Naive thymus-derived CD4-positive, alpha-beta T cell (primary cell): ENCODE results near the gene GNPTAB. TPM values are rescaled to one million over a fixed set of nuclear protein-coding genes. Genes with fewer than 3 reads are reported as not detected.

Source experiments
- ATAC-seq: fragments of 150-1000 bp; cut with Tn5 transposase; 2 replicates; pipeline ENCODE4 v1.10.0; 2021; ENCODE audit warnings: mild to moderate bottlenecking, moderate library complexity
- CTCF ChIA-PET: fragments of 350-600 bp; sonication (Branson Sonifier 250); formaldehyde crosslinking; loops from one replicate; lab custom pipeline; 2021; ENCODE audit warnings: antibody characterized with exemption; lab: Charles Lee
- POLR2A ChIA-PET: fragments of 350-600 bp; sonication (Branson Sonifier 250); formaldehyde crosslinking; loops from one replicate; lab custom pipeline; 2021; ENCODE audit warnings: antibody characterized with exemption, inconsistent platforms; lab: Charles Lee
- DNase-seq, 9 donors: peaks; one replicate each; pipeline versions ENCODE4 v3.0.0 to v3.0.0-alpha.2; 2020 to 2022; ENCODE audit warnings: mixed read lengths in 1 of 9
- H3K27ac ChIP-seq: one replicate; pipeline ENCODE4 v1.7.0; 2013; ENCODE audit warnings: mild to moderate bottlenecking, low read depth, low read length, moderate library complexity
- H3K27me3 ChIP-seq, 2 donors: one replicate each; pipeline ENCODE4 v1.7.0; 2013; ENCODE audit warnings: low read length in 2 of 2, mild to moderate bottlenecking in 2 of 2, moderate library complexity in 2 of 2; ENCODE audit not compliant: control insufficient read depth in 2 of 2, insufficient read depth in 2 of 2
- H3K36me3 ChIP-seq, 3 experiments: 1 replicate in 2 of 3; 2 replicates in 1 of 3; pipeline ENCODE4 v1.7.0; 2013; ENCODE audit warnings: low read length in 3 of 3, mild to moderate bottlenecking in 3 of 3, moderate library complexity in 1 of 3; ENCODE audit not compliant: insufficient read depth in 3 of 3, control insufficient read depth in 2 of 3
- H3K4me1 ChIP-seq, 2 donors: one replicate each; pipeline ENCODE4 v1.7.0; 2013; ENCODE audit warnings: low read length in 2 of 2, mild to moderate bottlenecking in 2 of 2, moderate library complexity in 1 of 2; ENCODE audit not compliant: control insufficient read depth in 2 of 2, insufficient read depth in 2 of 2
- H3K4me3 ChIP-seq: 2 replicates; pipeline ENCODE4 v1.7.0; 2013; ENCODE audit warnings: mild to moderate bottlenecking, low read length
- H3K9me3 ChIP-seq, 3 experiments: 1 replicate in 2 of 3; 2 replicates in 1 of 3; pipeline ENCODE4 v1.7.0; 2013; ENCODE audit warnings: low read length in 3 of 3; ENCODE audit not compliant: control insufficient read depth in 2 of 3
- H3K27ac Mint-ChIP-seq, 9 donors: one replicate each; pipeline ENCODE4 v1.8.0; 2020 to 2022; ENCODE audit warnings: mixed read lengths in 9 of 9, mild to moderate bottlenecking in 8 of 9, moderate library complexity in 5 of 9, inconsistent platforms in 2 of 9
- H3K27me3 Mint-ChIP-seq, 5 donors: one replicate each; pipeline ENCODE4 v1.8.0; 2021 to 2022; ENCODE audit warnings: mixed read lengths in 5 of 5, mild to moderate bottlenecking in 1 of 5
- H3K36me3 Mint-ChIP-seq, 5 donors: one replicate each; pipeline ENCODE4 v1.8.0; 2020 to 2022; ENCODE audit warnings: mixed read lengths in 5 of 5, mild to moderate bottlenecking in 3 of 5, inconsistent platforms in 1 of 5
- H3K4me1 Mint-ChIP-seq, 7 donors: one replicate each; pipeline ENCODE4 v1.8.0; 2020 to 2022; ENCODE audit warnings: mixed read lengths in 7 of 7, mild to moderate bottlenecking in 3 of 7, inconsistent platforms in 1 of 7
- H3K4me3 Mint-ChIP-seq, 10 donors: one replicate each; pipeline ENCODE4 v1.8.0; 2020 to 2022; ENCODE audit warnings: mild to moderate bottlenecking in 10 of 10, mixed read lengths in 10 of 10, moderate library complexity in 6 of 10, inconsistent platforms in 2 of 10
- H3K9me3 Mint-ChIP-seq, 11 donors: one replicate each; pipeline ENCODE4 v1.8.0; 2020 to 2022; ENCODE audit warnings: mixed read lengths in 11 of 11, mild to moderate bottlenecking in 4 of 11, inconsistent platforms in 1 of 11, moderate library complexity in 1 of 11
- intact Hi-C, 2 donors: fragments of 100-400 bp; cut with micrococcal nuclease; formaldehyde crosslinking; loops; one replicate each; pipeline ENCODE4 v1.15.1; 2023
- polyA plus RNA-seq, 2 donors: library from polyadenylated mRNA; unstranded; fragments of 300-500 nt; fragmentation: Illumina TruSeq; gene quantifications; one replicate each; pipeline ENCODE4 v1.2.3, GENCODE V29; 2021
- total RNA-seq, 6 experiments: library from RNA in 5 of 6; stranded (reverse) in 5 of 6; gene quantifications; 1 replicate in 5 of 6; 2 replicates in 1 of 6; pipeline ENCODE4 v1.2.3 and lab custom pipeline; 2021 to 2026

The GNPTAB gene
- total and polyA plus RNA-seq, 7 experiments from 2014 or later, result 28.2 to 85.1 (median 44.4) TPM

GRCh38 chr12:101748907-101749306 is 81.9 kb downstream of the GNPTAB start:
- no peaks in the 10 kb centered on the region for H3K27me3 Mint-ChIP-seq
- H3K27ac Mint-ChIP-seq, result no peak overlapping the region
- H3K4me1 Mint-ChIP-seq, result peaks cover 0 to 5% (median 0%) of the 10 kb centered on the region in 7 donors
- H3K36me3 Mint-ChIP-seq, result peaks cover 10 to 54% (median 27%) of the 10 kb centered on the region in 5 donors
- POLR2A ChIA-PET, result no interaction called here
- Histone ChIP-seq H3K9me3 (no peaks in the 10 kb centered on the region), H3K36me3 (peaks cover 0 to 65% (median 7%) of the 10 kb centered on the region in 3 experiments), H3K4me3 (no peak overlapping the region), H3K27ac (no peak overlapping the region), H3K4me1 (no peaks in the 10 kb centered on the region), H3K27me3 (no peaks in the 10 kb centered on the region)
- CTCF ChIA-PET, result no interaction called here
- DNase-seq, result no peak
- H3K4me3 Mint-ChIP-seq, result no peak overlapping the region
- intact Hi-C loops, result no loop called here
- ATAC-seq, result no peak
- H3K9me3 Mint-ChIP-seq, result no peaks in the 10 kb centered on the region

- Mint-ChIP-seq H3K4me3 (peak overlapping the region in 1 of 10 donors; percentile 4), H3K27ac (peak overlapping the region in 2 of 9 donors; percentile 64 to 71), H3K36me3 (peaks cover 13 to 53% (median 20%) of the 10 kb centered on the region in 5 donors), H3K9me3 (no peaks in the 10 kb centered on the region), H3K27me3 (no peaks in the 10 kb centered on the region), H3K4me1 (peaks cover 0 to 11% (median 0%) of the 10 kb centered on the region in 7 donors)
- intact Hi-C loops, result no loop called here
- DNase-seq (no peak), ATAC-seq (peak; percentile 50)
- no peaks in the 10 kb centered on the region for H3K4me1 ChIP-seq
- peaks cover 0 to 70% (median 7%) of the 10 kb centered on the region in 3 experiments for H3K36me3 ChIP-seq
- H3K27me3 ChIP-seq, result no peaks in the 10 kb centered on the region
- H3K9me3 ChIP-seq, result no peaks in the 10 kb centered on the region
- POLR2A ChIA-PET, result no interaction called here
- H3K27ac ChIP-seq, result no peak overlapping the region
- H3K4me3 ChIP-seq, result no peak overlapping the region
- CTCF ChIA-PET, result no interaction called here
Measured at GRCh38 chr12:101747697-101748096, 83.1 kb downstream of the GNPTAB start.

- ChIA-PET POLR2A (interaction anchor here (0.6 kb wide), 1 partner anchor 47 kb away, joined by 3 read pairs; no protein-coding TSS in a partner anchor), CTCF (interaction anchor here (0.7 kb wide), 1 partner anchor 96 kb away, joined by 3 read pairs; no protein-coding TSS in a partner anchor)
- ATAC-seq (no peak), DNase-seq (no peak)
- H3K27ac Mint-ChIP-seq, result peak overlapping the region in 1 of 9 donors; percentile 28
- H3K4me3 Mint-ChIP-seq, result no peak overlapping the region
- no peaks in the 10 kb centered on the region for H3K27me3 ChIP-seq
- no peaks in the 10 kb centered on the region for H3K4me1 ChIP-seq
- peaks cover 0 to 69% (median 7%) of the 10 kb centered on the region in 3 experiments for H3K36me3 ChIP-seq
- no peaks in the 10 kb centered on the region for H3K9me3 Mint-ChIP-seq
- peaks cover 0 to 9% (median 0%) of the 10 kb centered on the region in 7 donors for H3K4me1 Mint-ChIP-seq
- intact Hi-C loops, result no loop called here
- no peaks in the 10 kb centered on the region for H3K9me3 ChIP-seq
- no peaks in the 10 kb centered on the region for H3K27me3 Mint-ChIP-seq
- peaks cover 11 to 45% (median 17%) of the 10 kb centered on the region in 5 donors for H3K36me3 Mint-ChIP-seq
- H3K27ac ChIP-seq, result no peak overlapping the region
- H3K4me3 ChIP-seq, result no peak overlapping the region
Measured at GRCh38 chr12:101746661-101747060, 84.1 kb downstream of the GNPTAB start.

DNA sequence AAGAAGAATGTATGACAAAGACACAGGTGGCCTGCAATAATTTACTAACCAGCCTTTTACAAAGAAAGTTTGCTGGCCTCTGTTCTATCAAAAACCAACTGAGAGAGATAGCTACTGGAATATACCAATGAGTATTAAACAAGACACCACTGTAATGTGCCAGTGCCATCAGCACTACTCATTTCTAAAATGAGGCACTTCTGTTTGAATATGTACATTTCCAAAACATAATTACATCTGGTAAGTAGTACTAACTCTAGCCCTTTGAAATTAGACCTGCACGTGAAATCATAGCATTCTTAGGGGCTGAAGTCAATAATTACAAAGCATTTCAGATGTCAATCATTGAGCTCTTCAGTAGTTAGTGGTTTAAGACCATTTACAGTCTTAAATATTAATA is 84.6 kb downstream of the GNPTAB start:
- intact Hi-C loops, result no loop called here
- H3K36me3 ChIP-seq, result peaks cover 0 to 64% (median 7%) of the 10 kb centered on the region in 3 experiments
- no peaks in the 10 kb centered on the region for H3K9me3 ChIP-seq
- Mint-ChIP-seq H3K4me3 (no peak overlapping the region), H3K27me3 (no peaks in the 10 kb centered on the region), H3K4me1 (peaks cover 0 to 9% (median 0%) of the 10 kb centered on the region in 7 donors), H3K27ac (no peak overlapping the region), H3K36me3 (peaks cover 11 to 41% (median 16%) of the 10 kb centered on the region in 5 donors), H3K9me3 (no peaks in the 10 kb centered on the region)
- no peak for ATAC-seq
- DNase-seq, result no peak
- POLR2A ChIA-PET, result no interaction called here
- H3K27me3 ChIP-seq, result no peaks in the 10 kb centered on the region
- no peaks in the 10 kb centered on the region for H3K4me1 ChIP-seq
- H3K27ac ChIP-seq, result no peak overlapping the region
- CTCF ChIA-PET, result interaction anchor here (0.7 kb wide), 1 partner anchor 97 kb away, joined by 3 read pairs; no protein-coding TSS in a partner anchor
- no peak overlapping the region for H3K4me3 ChIP-seq

DNA sequence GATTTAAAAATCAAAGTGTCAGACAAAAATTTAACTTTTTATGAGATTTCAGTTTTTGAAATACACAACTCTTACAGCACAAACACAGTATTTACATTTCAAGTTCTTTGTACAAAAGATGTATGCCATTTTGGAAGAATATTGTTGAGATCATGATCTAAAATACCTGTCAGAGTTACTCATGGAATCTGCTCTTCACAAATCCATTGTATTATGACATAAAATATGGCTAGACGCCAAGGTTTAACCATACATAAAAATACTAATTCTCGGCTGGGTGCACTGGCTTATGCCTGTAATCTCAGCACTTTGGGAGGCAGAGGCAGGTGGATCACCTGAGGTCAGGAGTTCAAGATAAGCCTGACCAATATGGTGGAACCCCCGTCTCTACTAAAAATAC is 85.3 kb downstream of the GNPTAB start:
- intact Hi-C loops, result no loop called here
- Histone ChIP-seq H3K9me3 (no peaks in the 10 kb centered on the region), H3K27ac (no peak overlapping the region), H3K36me3 (peaks cover 0 to 57% (median 7%) of the 10 kb centered on the region in 3 experiments), H3K4me1 (no peaks in the 10 kb centered on the region), H3K4me3 (no peak overlapping the region), H3K27me3 (no peaks in the 10 kb centered on the region)
- Mint-ChIP-seq H3K9me3 (no peaks in the 10 kb centered on the region), H3K27ac (peak overlapping the region in 4 of 9 donors; percentile 2 to 49 (median 4)), H3K27me3 (no peaks in the 10 kb centered on the region), H3K4me1 (peaks cover 0 to 9% (median 0%) of the 10 kb centered on the region in 7 donors), H3K4me3 (no peak overlapping the region), H3K36me3 (peaks cover 9 to 35% (median 11%) of the 10 kb centered on the region in 5 donors)
- ChIA-PET CTCF (no interaction called here), POLR2A (no interaction called here)
- no peak for DNase-seq
- no peak for ATAC-seq

DNA sequence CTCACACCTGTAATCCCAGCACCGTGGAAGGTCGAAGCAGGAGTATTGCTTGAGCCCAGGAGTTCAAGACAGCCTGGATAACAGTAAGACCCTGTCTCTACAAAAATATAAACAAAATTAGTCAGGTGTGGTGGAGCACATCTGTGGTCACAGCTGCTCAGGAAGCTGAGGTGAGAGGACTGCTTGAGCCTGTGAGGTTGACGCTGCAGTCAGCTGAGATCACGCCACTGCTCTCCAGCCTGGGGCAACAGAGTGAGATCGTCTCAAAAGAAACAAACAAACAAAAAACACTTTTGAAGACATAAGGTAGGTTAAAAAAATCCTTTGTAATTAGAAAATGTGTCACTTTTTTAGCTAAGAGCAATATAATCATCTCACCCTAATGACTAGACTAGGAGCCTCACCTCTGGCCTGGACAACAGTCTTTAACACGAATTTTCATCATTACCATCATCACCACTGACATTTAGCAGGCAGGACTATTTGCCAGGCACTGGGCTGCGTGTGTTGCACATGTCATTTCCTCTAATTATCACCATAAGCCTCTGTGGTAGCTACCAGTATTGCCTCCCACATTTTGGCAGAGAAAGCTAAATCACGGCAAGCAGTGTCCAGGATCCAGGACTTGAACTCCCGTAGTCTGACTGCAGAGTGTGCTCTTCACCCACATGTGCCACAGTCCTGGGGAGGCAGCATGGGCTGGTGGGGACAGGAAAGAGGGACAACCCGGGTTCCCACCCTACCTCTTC is 86.9 kb downstream of the GNPTAB start:
- Mint-ChIP-seq H3K4me1 (peaks cover 0 to 9% (median 0%) of the 10 kb centered on the region in 7 donors), H3K4me3 (no peak overlapping the region), H3K27me3 (no peaks in the 10 kb centered on the region), H3K9me3 (no peaks in the 10 kb centered on the region), H3K27ac (peak overlapping the region in 8 of 9 donors; percentile 34 to 84 (median 60)), H3K36me3 (peaks cover 5 to 36% (median 9%) of the 10 kb centered on the region in 5 donors)
- Histone ChIP-seq H3K27me3 (no peaks in the 10 kb centered on the region), H3K9me3 (no peaks in the 10 kb centered on the region), H3K4me1 (no peaks in the 10 kb centered on the region), H3K36me3 (peaks cover 0 to 41% (median 7%) of the 10 kb centered on the region in 3 experiments), H3K27ac (no peak overlapping the region), H3K4me3 (no peak overlapping the region)
- POLR2A ChIA-PET, result no interaction called here
- ATAC-seq (peak; percentile 75), DNase-seq (no peak)
- CTCF ChIA-PET, result no interaction called here
- intact Hi-C loops, result no loop called here
